OCI-LY1 (cell line): ENCODE measurements around the gene ARPIN.

ENCODE experiments used
- H2AFZ ChIP-seq: fragments of 200-600 bp; sonication (generic), shearing (Covaris generic); 2 replicates; pipeline ENCODE4 v1.6.0; 2014; ENCODE audit warnings: antibody characterized with exemption, mild to moderate bottlenecking, low read length
- H3F3A ChIP-seq: fragments of 200-600 bp; sonication (generic), shearing (Covaris generic); 2 replicates; pipeline ENCODE4 v1.6.0; 2014; ENCODE audit warnings: mild to moderate bottlenecking, antibody characterized with exemption, low read length, moderate library complexity; ENCODE audit not compliant: insufficient read depth
- H3K27ac ChIP-seq: fragments of 200-600 bp; sonication (generic); 2 replicates; pipeline ENCODE4 v1.5.1; 2014; ENCODE audit warnings: low read length, mixed run types, mild to moderate bottlenecking, low read depth; ENCODE audit not compliant: poor library complexity, severe bottlenecking
- H3K27me3 ChIP-seq: fragments of 200-600 bp; sonication (generic); 2 replicates; pipeline ENCODE4 v1.6.0; 2014; ENCODE audit warnings: antibody characterized with exemption, mild to moderate bottlenecking, low read length, moderate library complexity; ENCODE audit not compliant: insufficient read depth
- H3K36me3 ChIP-seq: fragments of 200-600 bp; sonication (generic); 2 replicates; pipeline ENCODE4 v1.6.1; 2014; ENCODE audit warnings: mild to moderate bottlenecking, antibody characterized with exemption, low read length, moderate library complexity, mixed read lengths; ENCODE audit not compliant: insufficient read depth
- H3K4me1 ChIP-seq: fragments of 200-600 bp; sonication (generic); 2 replicates; pipeline ENCODE4 v1.5.1; 2014; ENCODE audit warnings: mild to moderate bottlenecking, low read length, moderate library complexity; ENCODE audit not compliant: insufficient read depth, severe bottlenecking
- H3K4me2 ChIP-seq: fragments of 200-600 bp; sonication (generic), shearing (Covaris generic); 2 replicates; pipeline ENCODE4 v1.6.1; 2014; ENCODE audit warnings: low read length
- H3K4me3 ChIP-seq: fragments of 200-600 bp; sonication (generic); 2 replicates; pipeline ENCODE4 v1.5.1; 2014; ENCODE audit warnings: low read length, low read depth, mild to moderate bottlenecking, mixed read lengths; ENCODE audit not compliant: poor library complexity, severe bottlenecking
- H3K79me2 ChIP-seq: fragments of 200-600 bp; shearing (Covaris generic); 2 replicates; pipeline ENCODE4 v1.6.1; 2016; ENCODE audit warnings: mixed run types, low read length, mixed read lengths; ENCODE audit not compliant: insufficient read depth
- H3K9ac ChIP-seq: fragments of 200-600 bp; sonication (generic), shearing (Covaris generic); 2 replicates; pipeline ENCODE4 v1.6.1; 2014; ENCODE audit warnings: mild to moderate bottlenecking, low read length, mixed read lengths
- H3K9me2 ChIP-seq: fragments of 200-600 bp; sonication (generic), shearing (Covaris generic); 2 replicates; pipeline ENCODE4 v1.6.1; 2014; ENCODE audit warnings: low read depth, mild to moderate bottlenecking, low read length, mixed read lengths
- H3K9me3 ChIP-seq: fragments of 200-600 bp; shearing (Covaris generic); 2 replicates; pipeline ENCODE4 v1.6.1; 2014; ENCODE audit warnings: low read length, mixed read lengths
- H4K20me1 ChIP-seq: fragments of 200-600 bp; sonication (generic), shearing (Covaris generic); 2 replicates; pipeline ENCODE4 v1.6.0; 2016; ENCODE audit warnings: mild to moderate bottlenecking, low read length; ENCODE audit not compliant: insufficient read depth
- EZH2 ChIP-seq: fragments of 200-600 bp; sonication (generic), shearing (Covaris generic); IDR thresholded peaks from 2 replicates; pipeline ENCODE4 v1.8.0; 2017; ENCODE audit warnings: borderline replicate concordance, mixed run types, mild to moderate bottlenecking, antibody characterized with exemption, low read length, moderate library complexity, mixed read lengths
- TF ChIP-seq, protein P1 (sequence below): fragments of 200-600 bp; sonication (generic), shearing (Covaris generic); IDR thresholded peaks from 2 replicates; pipeline ENCODE4 v1.5.1; 2017; ENCODE audit warnings: mild to moderate bottlenecking, antibody characterized with exemption, low read length, moderate library complexity, mixed read lengths

Gene ARPIN

DNA sequence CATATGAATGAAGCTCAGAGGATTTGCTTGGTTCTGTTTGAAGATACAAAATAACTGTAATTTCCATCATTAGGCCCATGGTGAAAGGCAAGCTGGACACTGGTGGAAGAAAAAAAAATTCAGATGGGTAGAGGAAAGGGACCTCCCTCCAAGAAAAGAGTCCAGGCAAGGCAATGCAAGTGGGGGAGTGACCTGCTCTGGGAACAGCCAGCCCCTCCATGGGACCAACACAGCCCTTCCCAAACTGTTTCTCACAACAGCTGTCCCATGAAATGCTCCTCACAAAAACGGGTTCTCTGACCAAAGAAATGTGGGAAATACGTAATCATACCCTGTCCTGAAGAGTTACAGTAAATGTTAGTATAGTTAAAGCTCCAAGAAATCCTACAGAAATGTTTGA, 14.6 kb downstream of the ARPIN start:
- H3K9me3 ChIP-seq: no peaks in the 10 kb centered on the region
- H3K27me3 ChIP-seq: peaks cover 8% of the 10 kb centered on the region
- no peak overlapping the region for H2AFZ ChIP-seq
- H3K4me3 ChIP-seq: no peak overlapping the region
- no peak for TF ChIP-seq EZH2
- TF ChIP-seq, protein P1, sequence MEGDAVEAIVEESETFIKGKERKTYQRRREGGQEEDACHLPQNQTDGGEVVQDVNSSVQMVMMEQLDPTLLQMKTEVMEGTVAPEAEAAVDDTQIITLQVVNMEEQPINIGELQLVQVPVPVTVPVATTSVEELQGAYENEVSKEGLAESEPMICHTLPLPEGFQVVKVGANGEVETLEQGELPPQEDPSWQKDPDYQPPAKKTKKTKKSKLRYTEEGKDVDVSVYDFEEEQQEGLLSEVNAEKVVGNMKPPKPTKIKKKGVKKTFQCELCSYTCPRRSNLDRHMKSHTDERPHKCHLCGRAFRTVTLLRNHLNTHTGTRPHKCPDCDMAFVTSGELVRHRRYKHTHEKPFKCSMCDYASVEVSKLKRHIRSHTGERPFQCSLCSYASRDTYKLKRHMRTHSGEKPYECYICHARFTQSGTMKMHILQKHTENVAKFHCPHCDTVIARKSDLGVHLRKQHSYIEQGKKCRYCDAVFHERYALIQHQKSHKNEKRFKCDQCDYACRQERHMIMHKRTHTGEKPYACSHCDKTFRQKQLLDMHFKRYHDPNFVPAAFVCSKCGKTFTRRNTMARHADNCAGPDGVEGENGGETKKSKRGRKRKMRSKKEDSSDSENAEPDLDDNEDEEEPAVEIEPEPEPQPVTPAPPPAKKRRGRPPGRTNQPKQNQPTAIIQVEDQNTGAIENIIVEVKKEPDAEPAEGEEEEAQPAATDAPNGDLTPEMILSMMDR: no peak
- H3K36me3 ChIP-seq: no peaks in the 10 kb centered on the region
- peaks cover 5% of the 10 kb centered on the region for H3K4me1 ChIP-seq
- H3K27ac ChIP-seq: no peak overlapping the region
- no peak overlapping the region for H3K4me2 ChIP-seq
- no peaks in the 10 kb centered on the region for H4K20me1 ChIP-seq
- no peaks in the 10 kb centered on the region for H3F3A ChIP-seq
- H3K79me2 ChIP-seq: peaks cover 4% of the 10 kb centered on the region
- H3K9me2 ChIP-seq: no peaks in the 10 kb centered on the region
- H3K9ac ChIP-seq: no peak overlapping the region

DNA sequence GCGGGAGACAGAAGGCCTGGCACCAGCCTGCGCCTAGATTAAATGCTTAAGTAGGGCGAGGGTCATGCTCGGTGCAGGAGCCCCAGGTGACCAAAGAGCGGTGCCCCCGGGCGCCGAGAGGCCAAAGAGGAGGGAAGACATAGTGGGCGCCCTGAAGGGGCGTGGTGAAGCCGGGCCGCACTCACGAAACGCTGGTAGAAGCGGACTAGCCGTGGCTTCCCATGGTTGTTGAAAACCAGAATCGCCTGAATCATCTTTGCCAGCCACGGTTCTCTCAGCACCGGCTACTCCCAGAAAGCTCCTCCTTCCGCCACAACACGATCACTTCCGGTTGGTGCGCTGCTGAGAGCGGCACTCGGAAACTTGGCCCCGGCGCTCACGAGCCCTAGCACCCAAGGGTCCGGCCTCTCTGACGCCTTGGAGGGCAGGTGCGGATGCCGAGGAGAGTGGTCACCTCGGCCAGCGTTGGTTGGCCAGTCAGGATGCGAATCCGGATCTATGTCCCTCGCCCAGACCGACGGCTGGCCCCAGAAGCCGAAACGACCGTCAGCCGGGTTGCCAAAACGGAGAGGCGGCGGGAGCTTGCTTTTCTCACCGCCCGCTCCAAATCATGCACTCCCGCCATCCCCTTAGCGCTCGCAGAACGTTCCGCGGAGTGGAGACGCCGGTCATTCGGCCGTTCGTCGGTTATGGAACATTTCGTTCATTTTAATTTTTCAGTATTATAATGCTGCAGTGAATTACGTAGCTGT, 18.9 kb downstream of the ARPIN start, which contains the start of gene AP3S2:
TSS of gene AP3S2 (minus strand) at position 299 of the 752 bp plus-strand sequence. CDS start at position 254, 45 bp downstream.
- no peak for TF ChIP-seq EZH2
- TF ChIP-seq, protein P1: no peak
- Histone ChIP-seq H3K4me1 (peaks cover 31% of the 10 kb centered on the region), H3K27ac (peak within 1 kb of the TSS; percentile 71), H3K9me3 (no peaks in the 10 kb centered on the region), H3K27me3 (no peaks in the 10 kb centered on the region), H4K20me1 (no peaks in the 10 kb centered on the region), H3K4me3 (peak within 1 kb of the TSS; percentile 78), H3K9me2 (no peaks in the 10 kb centered on the region), H3K79me2 (peaks cover 15% of the 10 kb centered on the region), H2AFZ (peak within 1 kb of the TSS; percentile 95), H3F3A (no peaks in the 10 kb centered on the region), H3K4me2 (peak within 1 kb of the TSS; percentile 97), H3K36me3 (peaks cover 2% of the 10 kb centered on the region; the same call in 1 of the 2 replicates), H3K9ac (peak within 1 kb of the TSS; percentile 82)

DNA sequence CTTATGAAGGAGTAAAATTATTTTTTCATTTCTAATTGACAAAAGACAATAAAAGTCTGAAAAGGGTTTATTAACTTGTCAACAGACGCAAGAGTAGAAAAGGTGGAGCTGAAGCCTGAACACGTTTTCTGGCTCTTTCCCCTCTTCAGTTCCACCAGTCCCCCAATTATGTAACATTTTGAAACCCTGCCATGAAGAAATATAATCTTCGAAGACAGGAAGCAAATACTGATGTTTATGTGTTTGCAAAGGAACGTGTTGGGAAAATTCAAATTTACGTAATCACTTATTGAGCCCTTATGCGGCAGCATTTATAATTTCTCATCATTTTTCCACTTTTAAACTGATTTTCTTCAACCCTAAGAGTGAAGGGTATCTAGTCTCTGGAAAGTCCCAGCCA, 19.7 kb downstream of the ARPIN start:
- Histone ChIP-seq H3K9me3 (no peaks in the 10 kb centered on the region), H3K4me1 (peaks cover 31% of the 10 kb centered on the region), H3K4me3 (peak overlapping the region; percentile 78), H3K79me2 (peaks cover 15% of the 10 kb centered on the region), H3K4me2 (peak overlapping the region; percentile 97), H3F3A (no peaks in the 10 kb centered on the region), H3K9me2 (no peaks in the 10 kb centered on the region), H3K36me3 (peaks cover 11% of the 10 kb centered on the region; the same call in 1 of the 2 replicates), H2AFZ (no peak overlapping the region), H3K9ac (peak overlapping the region; percentile 82), H3K27ac (no peak overlapping the region), H4K20me1 (no peaks in the 10 kb centered on the region), H3K27me3 (no peaks in the 10 kb centered on the region)
- no peak for TF ChIP-seq EZH2
- TF ChIP-seq, protein P1: no peak
